GM12873 (cell line): ENCODE data around the gene KRT39.

ENCODE experiments used
- TF ChIP-seq, protein P1 (sequence below): IDR thresholded peaks from 2 replicates; pipeline ENCODE4 v1.5.1; 2012; ENCODE audit warnings: low read depth, mild to moderate bottlenecking, moderate library complexity, low read length, control low read depth; ENCODE audit not compliant: insufficient read depth; ENCODE audit errors: missing control alignments

Gene KRT39

DNA sequence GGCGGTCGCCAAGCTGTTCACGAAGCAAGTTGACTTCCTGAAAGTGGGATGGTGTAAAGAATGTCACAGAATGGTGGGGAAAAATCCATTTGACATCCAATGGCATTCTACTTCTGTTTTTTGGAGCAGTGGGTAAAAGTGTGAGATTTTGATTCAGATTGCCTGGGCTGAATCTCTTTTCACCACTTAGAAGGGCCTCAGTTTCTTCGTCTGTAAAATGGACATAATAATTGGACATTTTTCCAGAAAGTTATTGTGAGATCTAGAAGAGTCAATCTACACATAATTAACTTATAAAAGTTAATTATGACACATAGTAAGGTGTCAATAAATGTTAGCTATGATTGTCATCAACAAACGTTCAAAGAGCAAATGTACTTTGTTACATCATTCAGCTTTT lies 14.4 kb upstream of the KRT39 start:
- TF ChIP-seq, protein P1, sequence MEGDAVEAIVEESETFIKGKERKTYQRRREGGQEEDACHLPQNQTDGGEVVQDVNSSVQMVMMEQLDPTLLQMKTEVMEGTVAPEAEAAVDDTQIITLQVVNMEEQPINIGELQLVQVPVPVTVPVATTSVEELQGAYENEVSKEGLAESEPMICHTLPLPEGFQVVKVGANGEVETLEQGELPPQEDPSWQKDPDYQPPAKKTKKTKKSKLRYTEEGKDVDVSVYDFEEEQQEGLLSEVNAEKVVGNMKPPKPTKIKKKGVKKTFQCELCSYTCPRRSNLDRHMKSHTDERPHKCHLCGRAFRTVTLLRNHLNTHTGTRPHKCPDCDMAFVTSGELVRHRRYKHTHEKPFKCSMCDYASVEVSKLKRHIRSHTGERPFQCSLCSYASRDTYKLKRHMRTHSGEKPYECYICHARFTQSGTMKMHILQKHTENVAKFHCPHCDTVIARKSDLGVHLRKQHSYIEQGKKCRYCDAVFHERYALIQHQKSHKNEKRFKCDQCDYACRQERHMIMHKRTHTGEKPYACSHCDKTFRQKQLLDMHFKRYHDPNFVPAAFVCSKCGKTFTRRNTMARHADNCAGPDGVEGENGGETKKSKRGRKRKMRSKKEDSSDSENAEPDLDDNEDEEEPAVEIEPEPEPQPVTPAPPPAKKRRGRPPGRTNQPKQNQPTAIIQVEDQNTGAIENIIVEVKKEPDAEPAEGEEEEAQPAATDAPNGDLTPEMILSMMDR: no peak

DNA sequence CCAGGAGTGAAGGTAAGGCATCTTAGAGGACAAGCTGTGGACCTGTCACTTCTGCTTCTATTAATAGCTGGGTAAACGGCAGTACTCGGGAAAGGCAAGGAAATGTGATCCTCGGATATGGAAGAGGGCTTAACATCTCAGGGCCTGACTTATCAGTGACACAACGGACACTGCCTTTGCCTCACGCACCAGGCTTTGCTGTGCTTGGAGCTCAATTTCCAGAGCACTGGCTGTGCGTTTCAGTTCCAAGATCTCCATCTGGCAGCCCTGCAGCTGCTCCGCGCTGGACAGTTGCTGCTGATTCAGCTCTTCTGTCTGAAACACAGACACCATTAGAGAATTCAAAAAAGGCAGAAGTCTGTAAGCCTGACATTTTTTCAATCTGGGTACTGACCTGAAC lies 13.8 kb upstream of the KRT39 start:
- TF ChIP-seq, protein P1: no peak

DNA sequence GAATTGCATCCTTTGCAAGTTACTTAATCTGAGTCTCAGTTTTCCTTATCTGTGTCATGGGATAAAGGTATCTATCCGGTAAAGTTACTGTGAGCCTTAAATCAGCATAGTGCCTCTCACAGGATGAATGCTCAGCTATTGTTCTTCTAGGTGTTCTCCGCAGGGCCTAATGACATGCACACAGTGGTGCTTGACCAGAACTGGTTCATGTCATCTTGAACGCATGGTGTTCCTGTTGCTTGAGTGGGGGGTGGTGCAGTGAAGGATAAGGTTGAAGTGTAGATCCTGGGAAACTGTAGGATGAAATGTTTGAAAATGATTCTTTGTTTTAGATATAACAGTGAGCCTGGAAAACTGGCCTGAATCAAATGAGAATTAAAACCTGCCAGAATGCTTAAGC lies 13.4 kb upstream of the KRT39 start:
- TF ChIP-seq, protein P1: no peak

DNA sequence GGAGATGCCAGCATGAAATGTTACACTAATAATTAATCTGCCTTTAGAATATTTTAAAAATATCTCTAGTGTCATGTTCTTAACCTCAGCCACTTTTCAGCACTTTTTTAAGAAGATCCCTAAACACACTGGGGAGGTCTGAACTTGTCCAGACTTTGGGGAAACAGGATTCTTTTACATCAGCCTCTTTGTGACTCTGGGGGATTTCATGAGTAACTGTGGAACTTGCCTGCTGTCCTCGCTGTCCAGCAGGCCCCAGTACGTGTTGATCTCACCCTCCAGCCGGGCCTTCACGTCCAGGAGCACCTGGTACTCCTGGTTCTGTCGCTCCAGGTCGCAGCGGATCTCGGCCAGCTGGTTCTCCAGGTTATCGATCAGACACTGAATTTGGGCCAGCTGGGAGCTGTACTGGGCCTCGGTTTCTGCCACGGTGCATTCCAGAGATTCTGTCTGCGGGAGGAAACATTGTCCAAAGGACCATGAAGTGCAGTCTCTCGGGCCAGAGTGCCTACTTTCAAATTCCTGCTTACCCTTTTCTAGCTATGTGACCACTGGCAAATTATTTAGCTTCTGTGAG lies 11.9 kb upstream of the KRT39 start:
- TF ChIP-seq, protein P1: no peak

DNA sequence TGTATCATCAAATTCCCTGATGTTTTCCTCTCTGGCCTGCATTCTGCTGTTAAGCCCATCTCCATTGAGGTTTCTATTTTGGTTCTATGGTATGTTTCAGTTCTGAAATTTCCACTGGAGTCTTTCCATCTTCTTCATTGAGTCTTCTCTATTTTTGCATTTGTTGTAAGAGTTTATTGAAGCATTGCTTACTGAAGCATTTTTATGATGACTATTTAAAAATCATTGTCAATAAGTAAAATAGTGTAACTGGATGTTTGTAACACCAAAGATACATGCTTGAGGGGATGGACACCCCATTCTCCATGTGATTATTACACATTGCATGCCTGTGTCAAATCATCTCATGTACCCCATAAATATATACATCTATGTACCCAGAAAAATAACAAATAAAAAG lies 8.8 kb upstream of the KRT39 start:
- TF ChIP-seq, protein P1: no peak

DNA sequence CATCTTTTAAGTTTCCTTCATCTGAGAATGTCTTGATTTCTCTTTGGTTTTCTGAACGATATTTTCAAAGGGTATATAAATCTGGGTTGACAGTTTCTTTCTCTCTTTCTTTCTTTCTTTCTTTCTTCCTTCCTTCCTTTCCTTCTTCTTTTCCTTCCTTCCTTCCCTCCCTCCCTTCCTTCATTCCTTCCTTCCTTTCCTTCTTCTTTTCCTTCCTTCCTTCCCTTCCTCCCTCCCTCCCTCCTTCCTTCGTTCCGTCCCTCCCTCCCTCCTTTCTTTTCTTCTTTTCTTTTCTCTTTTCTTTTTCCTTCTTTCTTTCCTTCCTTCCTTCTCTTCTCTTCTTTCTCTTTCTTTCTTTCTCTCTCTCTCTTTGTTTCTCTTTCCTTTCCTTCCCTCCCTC lies 7.6 kb upstream of the KRT39 start:
- TF ChIP-seq, protein P1: no peak

DNA sequence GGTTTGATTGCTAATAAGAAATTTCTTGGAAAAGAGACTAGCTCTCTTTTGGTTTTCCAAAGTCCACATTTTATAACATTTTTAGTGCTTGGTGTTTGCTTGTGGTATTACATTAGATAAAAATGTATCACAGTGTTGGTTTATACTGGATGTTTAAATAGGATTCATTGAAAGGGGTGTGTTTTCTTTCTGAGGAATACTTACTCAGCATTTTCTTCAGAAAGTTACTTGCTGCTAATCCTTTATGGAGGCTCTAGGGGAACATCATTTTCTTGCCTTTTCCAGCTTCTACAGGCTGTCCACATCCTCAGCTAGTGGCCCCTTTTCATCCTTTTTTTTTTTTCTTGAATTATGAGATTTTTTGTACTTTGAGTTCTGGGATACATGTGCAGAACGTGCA lies 834 bp upstream of the KRT39 start:
- TF ChIP-seq, protein P1: no peak
